CD4-positive, CD25-positive, alpha-beta regulatory T cell (primary cell): ENCODE data around the gene LRP10. TPM values are rescaled to one million over a fixed set of nuclear protein-coding genes. Genes with fewer than 3 reads are reported as not detected.

Source experiments
- ATAC-seq, 2 donors: fragments of 150-1000 bp; cut with Tn5 transposase; one replicate each; pipeline ENCODE4 v1.10.0; 2021; ENCODE audit warnings: low read depth in 2 of 2, moderate number of reproducible peaks in 2 of 2, moderate library complexity in 1 of 2
- DNase-seq, 3 donors: peaks; one replicate each; pipeline versions ENCODE4 v3.0.0 to v3.0.0-alpha.2; 2012 to 2022; ENCODE audit warnings: mixed read lengths in 1 of 3
- H3K27ac ChIP-seq: one replicate; pipeline ENCODE4 v1.7.0; 2013; ENCODE audit warnings: mild to moderate bottlenecking, low read length; ENCODE audit not compliant: insufficient read depth, poor library complexity, severe bottlenecking
- H3K27me3 ChIP-seq: one replicate; pipeline ENCODE4 v1.7.0; 2013; ENCODE audit warnings: low read length; ENCODE audit not compliant: control insufficient read depth, insufficient read depth
- H3K36me3 ChIP-seq: one replicate; pipeline ENCODE4 v1.7.0; 2013; ENCODE audit warnings: mild to moderate bottlenecking, low read length, moderate library complexity; ENCODE audit not compliant: control insufficient read depth, insufficient read depth
- H3K4me1 ChIP-seq: 2 replicates; pipeline ENCODE4 v1.7.0; 2013; ENCODE audit warnings: mild to moderate bottlenecking, low read length; ENCODE audit not compliant: insufficient read depth, control insufficient read depth, poor library complexity, severe bottlenecking
- H3K4me3 ChIP-seq: one replicate; pipeline ENCODE4 v1.7.0; 2013; ENCODE audit warnings: low read depth, mild to moderate bottlenecking, low read length, moderate library complexity
- H3K9me3 ChIP-seq, 2 experiments: 1 replicate in 1 of 2; 2 replicates in 1 of 2; pipeline ENCODE4 v1.7.0; 2013; ENCODE audit warnings: low read length in 2 of 2, mild to moderate bottlenecking in 1 of 2, moderate library complexity in 1 of 2; ENCODE audit not compliant: control insufficient read depth in 2 of 2
- H3K27ac Mint-ChIP-seq, 3 donors: one replicate each; pipeline ENCODE4 v1.8.0; 2020 to 2022; ENCODE audit warnings: mild to moderate bottlenecking in 3 of 3, mixed read lengths in 3 of 3, moderate library complexity in 2 of 3
- H3K27me3 Mint-ChIP-seq: one replicate; pipeline ENCODE4 v1.8.0; 2022; ENCODE audit warnings: mild to moderate bottlenecking, mixed read lengths
- H3K36me3 Mint-ChIP-seq: one replicate; pipeline ENCODE4 v1.8.0; 2020; ENCODE audit warnings: mixed read lengths
- H3K4me1 Mint-ChIP-seq, 4 donors: one replicate each; pipeline ENCODE4 v1.8.0; 2020 to 2022; ENCODE audit warnings: mixed read lengths in 4 of 4, mild to moderate bottlenecking in 1 of 4
- H3K4me3 Mint-ChIP-seq, 4 donors: one replicate each; pipeline ENCODE4 v1.8.0; 2020 to 2022; ENCODE audit warnings: mild to moderate bottlenecking in 4 of 4, mixed read lengths in 4 of 4, moderate library complexity in 3 of 4
- H3K9me3 Mint-ChIP-seq, 7 donors: one replicate each; pipeline ENCODE4 v1.8.0; 2020 to 2022; ENCODE audit warnings: mixed read lengths in 7 of 7, mild to moderate bottlenecking in 3 of 7, moderate library complexity in 2 of 7
- polyA plus RNA-seq, 4 donors: library from polyadenylated mRNA; unstranded; fragments of 300-500 nt; fragmentation: Illumina TruSeq; gene quantifications; one replicate each; pipeline ENCODE4 v1.2.3, GENCODE V29; 2021
- total RNA-seq: library from RNA; stranded (reverse); gene quantifications from one replicate; pipeline ENCODE4 v1.2.3, GENCODE V29; 2022

The LRP10 gene
- total and polyA plus RNA-seq, 5 donors from 2014 or later: 78.7 to 111 (median 93.0) TPM

- Histone ChIP-seq H3K36me3 (no peaks in the 10 kb centered on the region), H3K4me1 (peaks cover 41% of the 10 kb centered on the region), H3K9me3 (no peaks in the 10 kb centered on the region), H3K4me3 (peak overlapping the region; percentile 91), H3K27me3 (no peaks in the 10 kb centered on the region), H3K27ac (peak overlapping the region; percentile 85)
- H3K27ac Mint-ChIP-seq: peak overlapping the region; percentile 83 to 98 (median 97)
- H3K4me1 Mint-ChIP-seq: peaks cover 7 to 69% (median 34%) of the 10 kb centered on the region in 4 donors
- peaks cover 0 to 1% (median 0%) of the 10 kb centered on the region in 7 donors for H3K9me3 Mint-ChIP-seq
- peak overlapping the region; percentile 91 to 98 (median 96) for H3K4me3 Mint-ChIP-seq
- DNase-seq: peak in 2 of 3 donors; percentile 44 to 45
- ATAC-seq: peak in 1 of 2 donors; percentile 15
- peaks cover 15% of the 10 kb centered on the region for H3K36me3 Mint-ChIP-seq
- H3K27me3 Mint-ChIP-seq: no peaks in the 10 kb centered on the region
These were observed 16.4 kb downstream of the LRP10 start for GRCh38 chr14:22887990-22888378.

- ATAC-seq: no peak
- H3K27ac Mint-ChIP-seq: peak overlapping the region; percentile 83 to 98 (median 97)
These were observed 17.1 kb downstream of the LRP10 start for GRCh38 chr14:22888662-22889061.

GRCh38 chr14:22890416-22890815, 18.9 kb downstream of the LRP10 start:
- Mint-ChIP-seq H3K4me1 (peaks cover 11 to 48% (median 29%) of the 10 kb centered on the region in 4 donors), H3K9me3 (peaks cover 0 to 1% (median 0%) of the 10 kb centered on the region in 7 donors), H3K27ac (peak overlapping the region; percentile 0 to 67 (median 60)), H3K36me3 (peaks cover 23% of the 10 kb centered on the region), H3K4me3 (peak overlapping the region in 2 of 4 donors; percentile 66 to 80), H3K27me3 (no peaks in the 10 kb centered on the region)
- H3K27ac ChIP-seq: no peak overlapping the region
- H3K27me3 ChIP-seq: no peaks in the 10 kb centered on the region
- ATAC-seq (no peak), DNase-seq (no peak)
- H3K9me3 ChIP-seq: no peaks in the 10 kb centered on the region
- H3K4me1 ChIP-seq: peaks cover 41% of the 10 kb centered on the region
- no peak overlapping the region for H3K4me3 ChIP-seq
- peaks cover 3% of the 10 kb centered on the region for H3K36me3 ChIP-seq

More at GRCh38 chr14:22888662-22889061, 17.1 kb downstream of the LRP10 start:
- no peaks in the 10 kb centered on the region for H3K9me3 ChIP-seq
- H3K4me3 Mint-ChIP-seq: peak overlapping the region; percentile 91 to 98 (median 96)
- H3K27me3 ChIP-seq: no peaks in the 10 kb centered on the region
- DNase-seq: peak in 2 of 3 donors; percentile 46 to 83
- no peaks in the 10 kb centered on the region for H3K27me3 Mint-ChIP-seq
- H3K9me3 Mint-ChIP-seq: peaks cover 0 to 1% (median 0%) of the 10 kb centered on the region in 7 donors
- H3K4me1 ChIP-seq: peaks cover 41% of the 10 kb centered on the region
- H3K36me3 ChIP-seq: peaks cover 2% of the 10 kb centered on the region
- peaks cover 20% of the 10 kb centered on the region for H3K36me3 Mint-ChIP-seq
- peak overlapping the region; percentile 91 for H3K4me3 ChIP-seq
- H3K27ac ChIP-seq: peak overlapping the region; percentile 85
- H3K4me1 Mint-ChIP-seq: peaks cover 11 to 63% (median 33%) of the 10 kb centered on the region in 4 donors

GRCh38 chr14:22892488-22892887, 20.9 kb downstream of the LRP10 start:
- no peaks in the 10 kb centered on the region for H3K27me3 Mint-ChIP-seq
- no peak for DNase-seq

GRCh38 chr14:22893706-22894105, 22.2 kb downstream of the LRP10 start:
- Histone ChIP-seq H3K9me3 (no peaks in the 10 kb centered on the region), H3K36me3 (peaks cover 3% of the 10 kb centered on the region), H3K4me1 (peaks cover 12% of the 10 kb centered on the region), H3K4me3 (no peak overlapping the region), H3K27ac (no peak overlapping the region), H3K27me3 (no peaks in the 10 kb centered on the region)
- H3K4me1 Mint-ChIP-seq: peaks cover 10 to 23% (median 12%) of the 10 kb centered on the region in 4 donors
- no peak for DNase-seq
- H3K9me3 Mint-ChIP-seq: no peaks in the 10 kb centered on the region
- no peak overlapping the region for H3K27ac Mint-ChIP-seq
- peaks cover 23% of the 10 kb centered on the region for H3K36me3 Mint-ChIP-seq
- H3K27me3 Mint-ChIP-seq: no peaks in the 10 kb centered on the region
- H3K4me3 Mint-ChIP-seq: no peak overlapping the region
- ATAC-seq: no peak

More at GRCh38 chr14:22892488-22892887, 20.9 kb downstream of the LRP10 start:
- peaks cover 24% of the 10 kb centered on the region for H3K4me1 ChIP-seq
- peaks cover 3% of the 10 kb centered on the region for H3K36me3 ChIP-seq
- H3K4me3 ChIP-seq: no peak overlapping the region
- H3K4me3 Mint-ChIP-seq: no peak overlapping the region
- H3K27ac ChIP-seq: no peak overlapping the region
- H3K27me3 ChIP-seq: no peaks in the 10 kb centered on the region
- H3K9me3 Mint-ChIP-seq: no peaks in the 10 kb centered on the region
- H3K4me1 Mint-ChIP-seq: peaks cover 6 to 32% (median 21%) of the 10 kb centered on the region in 4 donors
- peaks cover 23% of the 10 kb centered on the region for H3K36me3 Mint-ChIP-seq
- no peak for ATAC-seq
- peak overlapping the region in 1 of 3 donors; percentile 55 for H3K27ac Mint-ChIP-seq
- no peaks in the 10 kb centered on the region for H3K9me3 ChIP-seq

- H3K4me3 Mint-ChIP-seq: no peak overlapping the region
- DNase-seq (no peak), ATAC-seq (no peak)
- H3K9me3 Mint-ChIP-seq: no peaks in the 10 kb centered on the region
- H3K4me1 Mint-ChIP-seq: peaks cover 5 to 18% (median 8%) of the 10 kb centered on the region in 4 donors
- H3K27me3 ChIP-seq: no peaks in the 10 kb centered on the region
- H3K4me3 ChIP-seq: no peak overlapping the region
- no peaks in the 10 kb centered on the region for H3K9me3 ChIP-seq
- peaks cover 3% of the 10 kb centered on the region for H3K36me3 ChIP-seq
- no peak overlapping the region for H3K27ac ChIP-seq
- H3K27me3 Mint-ChIP-seq: no peaks in the 10 kb centered on the region
- peaks cover 17% of the 10 kb centered on the region for H3K36me3 Mint-ChIP-seq
- H3K4me1 ChIP-seq: peaks cover 7% of the 10 kb centered on the region
- peak overlapping the region in 1 of 3 donors; percentile 59 for H3K27ac Mint-ChIP-seq
These were observed 23.9 kb downstream of the LRP10 start for GRCh38 chr14:22895402-22895801.

GRCh38 chr14:22896356-22896755, 24.8 kb downstream of the LRP10 start:
- Mint-ChIP-seq H3K9me3 (no peaks in the 10 kb centered on the region), H3K4me3 (no peak overlapping the region)
- ATAC-seq: no peak

GRCh38 chr14:22896760-22897159, 25.2 kb downstream of the LRP10 start:
- no peaks in the 10 kb centered on the region for H3K9me3 ChIP-seq
- H3K4me1 Mint-ChIP-seq: peaks cover 4 to 23% (median 8%) of the 10 kb centered on the region in 4 donors
- H3K9me3 Mint-ChIP-seq: no peaks in the 10 kb centered on the region
- H3K27ac ChIP-seq: no peak overlapping the region
- H3K36me3 ChIP-seq: peaks cover 16% of the 10 kb centered on the region
- no peak overlapping the region for H3K4me3 Mint-ChIP-seq
- peak overlapping the region in 2 of 3 donors; percentile 60 to 91 for H3K27ac Mint-ChIP-seq
- DNase-seq: no peak
- H3K27me3 Mint-ChIP-seq: no peaks in the 10 kb centered on the region
- no peak for ATAC-seq
- no peak overlapping the region for H3K4me3 ChIP-seq
- peaks cover 12% of the 10 kb centered on the region for H3K4me1 ChIP-seq
- H3K27me3 ChIP-seq: no peaks in the 10 kb centered on the region
- peaks cover 25% of the 10 kb centered on the region for H3K36me3 Mint-ChIP-seq

More at GRCh38 chr14:22896356-22896755, 24.8 kb downstream of the LRP10 start:
- Histone ChIP-seq H3K36me3 (peaks cover 12% of the 10 kb centered on the region), H3K27ac (no peak overlapping the region), H3K4me3 (no peak overlapping the region), H3K27me3 (no peaks in the 10 kb centered on the region), H3K4me1 (peaks cover 12% of the 10 kb centered on the region), H3K9me3 (no peaks in the 10 kb centered on the region)
- no peaks in the 10 kb centered on the region for H3K27me3 Mint-ChIP-seq
- H3K4me1 Mint-ChIP-seq: peaks cover 4 to 23% (median 8%) of the 10 kb centered on the region in 4 donors
- peak overlapping the region in 1 of 3 donors; percentile 91 for H3K27ac Mint-ChIP-seq
- no peak for DNase-seq
- H3K36me3 Mint-ChIP-seq: peaks cover 21% of the 10 kb centered on the region
